NAMALWA (cell line): ENCODE measurements around the gene CASP9.
"Not testable (repeated sequence)": the region's sequence is repeated elsewhere in the genome, so short reads cannot be mapped to it uniquely, and the experiment has no call there.

Experiments
- DNase-seq: peaks from one replicate; pipeline ENCODE4 v3.0.0-alpha.2; 2015; ENCODE audit warnings: low spot score

Gene CASP9

GRCh38 chr1:15469361-15469760 lies 54.7 kb downstream of the CASP9 start:
- DNase-seq = no peak

GRCh38 chr1:15468145-15468544 lies 55.9 kb downstream of the CASP9 start:
- no peak for DNase-seq

GRCh38 chr1:15466955-15467625 lies 56.9 kb downstream of the CASP9 start:
- DNase-seq = not testable (repeated sequence)

- no peak for DNase-seq
Measured at GRCh38 chr1:15465674-15466073, 58.3 kb downstream of the CASP9 start.

GRCh38 chr1:15463926-15464322 lies 60.1 kb downstream of the CASP9 start:
- not testable (repeated sequence) for DNase-seq

GRCh38 chr1:15463064-15463800 lies 60.8 kb downstream of the CASP9 start:
- DNase-seq = not testable (repeated sequence)

GRCh38 chr1:15460708-15461095 lies 63.3 kb downstream of the CASP9 start:
- no peak for DNase-seq

- DNase-seq = no peak
Measured at GRCh38 chr1:15459771-15460707, 64.0 kb downstream of the CASP9 start.

- not testable (repeated sequence) for DNase-seq
Measured at GRCh38 chr1:15458388-15458787, 65.6 kb downstream of the CASP9 start.

GRCh38 chr1:15457585-15457984 lies 66.4 kb downstream of the CASP9 start:
- DNase-seq = no peak

- no peak for DNase-seq
Measured at GRCh38 chr1:15456313-15456954, 67.6 kb downstream of the CASP9 start, which contains the start of gene CELA2A. Gene CELA2A (plus strand): TSS chr1:15456732. CDS start chr1:15456754, 22 bp downstream.

- no peak for DNase-seq
Measured at GRCh38 chr1:15455522-15455921, 68.5 kb downstream of the CASP9 start.

- DNase-seq = no peak
Measured at GRCh38 chr1:15454256-15454655, 69.8 kb downstream of the CASP9 start.

GRCh38 chr1:15453734-15454133 lies 70.3 kb downstream of the CASP9 start:
- DNase-seq = no peak

- DNase-seq = no peak
Measured at GRCh38 chr1:15452866-15453571, 71.0 kb downstream of the CASP9 start.

- DNase-seq = no peak
Measured at GRCh38 chr1:15452216-15452615, 71.8 kb downstream of the CASP9 start.

GRCh38 chr1:15451014-15451722 lies 72.8 kb downstream of the CASP9 start:
- no peak for DNase-seq

GRCh38 chr1:15449567-15449966 lies 74.4 kb downstream of the CASP9 start:
- DNase-seq = no peak

- DNase-seq = no peak
Measured at GRCh38 chr1:15448877-15449462, 75.0 kb downstream of the CASP9 start.

GRCh38 chr1:15446212-15446611 lies 77.8 kb downstream of the CASP9 start:
- DNase-seq = no peak
